Sigmoid colon (tissue), 7 donors: Measurements from ENCODE around the gene FMNL3. TPM values are rescaled to one million over a fixed set of nuclear protein-coding genes. Genes with fewer than 3 reads are reported as not detected.

Source experiments
- DNase-seq: peaks from one replicate; pipeline ENCODE4 v3.0.0-alpha.2; 2019
- H3K27ac ChIP-seq, 4 donors: fragments of 200-600 bp; sonication (generic); one replicate each; pipeline ENCODE4 v1.5.1; 2016 to 2019; ENCODE audit warnings: mild to moderate bottlenecking in 1 of 4
- H3K27me3 ChIP-seq, 3 donors: fragments of 200-600 bp; sonication (generic); one replicate each; pipeline ENCODE4 v1.5.1; 2019; ENCODE audit warnings: mild to moderate bottlenecking in 1 of 3
- H3K36me3 ChIP-seq, 4 donors: fragments of 200-600 bp; sonication (generic); one replicate each; pipeline ENCODE4 v1.5.1; 2016 to 2019
- H3K4me1 ChIP-seq, 4 donors: fragments of 200-600 bp; sonication (generic); one replicate each; pipeline ENCODE4 v1.5.1; 2017 to 2019
- H3K4me3 ChIP-seq, 4 donors: fragments of 200-600 bp; sonication (generic); one replicate each; pipeline ENCODE4 v1.5.1; 2017 to 2019; ENCODE audit warnings: mild to moderate bottlenecking in 2 of 4, moderate library complexity in 1 of 4
- H3K9me3 ChIP-seq, 4 donors: fragments of 200-600 bp in 3 of 4; sonication (generic) in 3 of 4; one replicate each; pipeline versions ENCODE4 v1.5.1 to v1.6.1; 2013 to 2019
- EP300 ChIP-seq, 4 donors: sonication (generic); formaldehyde crosslinking; IDR thresholded peaks; one replicate each; pipeline ENCODE4 v1.6.1; 2017; ENCODE audit warnings: antibody characterized with exemption in 4 of 4
- POLR2A ChIP-seq, 2 donors: fragments of 450-650 bp; IDR thresholded peaks; one replicate each; pipeline ENCODE4 v1.6.1; 2016; ENCODE audit warnings: antibody characterized with exemption in 2 of 2, mild to moderate bottlenecking in 2 of 2, moderate library complexity in 2 of 2
- POLR2AphosphoS5 ChIP-seq, 4 donors: sonication (generic); formaldehyde crosslinking; IDR thresholded peaks; one replicate each; pipeline ENCODE4 v1.6.1; 2017; ENCODE audit warnings: antibody characterized with exemption in 4 of 4
- whole genome bisulfite sequencing, 2 donors: extraction: QIAGEN DNeasy Blood & Tissue Kit; methylation state at CpG; one replicate each; pipeline ENCODE4 v1.1.7; 2013; 5-methylcytosine and 5-hydroxymethylcytosine counted together
- intact Hi-C: fragments of 100-400 bp; cut with DNase I; formaldehyde crosslinking; loops from one replicate; pipeline ENCODE4 v1.15.1; 2023
- polyA plus RNA-seq, 3 donors: library from polyadenylated mRNA; stranded (reverse); fragments of 200-250 nt; gene quantifications; one replicate each; pipeline ENCODE4 v1.2.3, GENCODE V29; 2013
- total RNA-seq, 4 donors: library from RNA; depleted of rRNA; stranded (reverse); fragments of >200 nt; gene quantifications; one replicate each; pipeline ENCODE4 v1.1.0, GENCODE V29; 2016
- TF ChIP-seq, protein P1 (sequence below), 4 experiments: fragments of 450-650 bp in 3 of 4; fragments of 200-600 bp in 1 of 4; IDR thresholded peaks; one replicate each; pipeline ENCODE4 v1.5.1; 2016 to 2019; ENCODE audit warnings: antibody characterized with exemption in 4 of 4, mild to moderate bottlenecking in 3 of 4, moderate library complexity in 2 of 4
- donor health status: healthy with polysubstance abuse.
- donor health status: Bipolar disorder and iron deficiency.
- donor health status: healthy.

The FMNL3 gene
- total and polyA plus RNA-seq, 7 donors, result 1.8 to 12.2 (median 9.8) TPM

DNA sequence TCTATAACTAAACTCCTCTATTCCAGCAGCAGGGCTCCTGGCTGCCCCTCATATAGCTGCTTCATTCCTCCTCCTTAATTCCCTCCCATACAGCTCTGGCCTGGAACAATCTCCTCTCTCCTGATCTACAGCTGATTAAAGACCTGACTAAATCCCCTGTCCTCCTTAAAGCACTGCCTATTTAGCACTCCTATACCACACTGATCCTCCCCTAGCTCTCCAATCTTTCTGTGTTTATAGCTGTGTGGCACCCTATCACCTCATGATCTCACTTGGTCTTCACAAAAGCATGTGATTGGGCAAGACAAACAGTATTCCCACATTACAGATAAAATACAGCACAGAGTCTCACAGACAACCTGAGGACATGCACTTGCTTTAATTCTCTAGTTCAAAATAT, 17.4 kb downstream of the FMNL3 start:
- Histone ChIP-seq H3K27ac (no peak overlapping the region), H3K4me1 (peaks cover 0 to 14% (median 6%) of the 10 kb centered on the region in 4 donors), H3K4me3 (no peak overlapping the region), H3K36me3 (no peaks in the 10 kb centered on the region), H3K27me3 (no peaks in the 10 kb centered on the region), H3K9me3 (no peaks in the 10 kb centered on the region)
- TF ChIP-seq POLR2A (IDR thresholded peaks at IDR 0.05) (no peak), POLR2AphosphoS5 (IDR thresholded peaks at IDR 0.05) (no peak)
- TF ChIP-seq, protein P1, sequence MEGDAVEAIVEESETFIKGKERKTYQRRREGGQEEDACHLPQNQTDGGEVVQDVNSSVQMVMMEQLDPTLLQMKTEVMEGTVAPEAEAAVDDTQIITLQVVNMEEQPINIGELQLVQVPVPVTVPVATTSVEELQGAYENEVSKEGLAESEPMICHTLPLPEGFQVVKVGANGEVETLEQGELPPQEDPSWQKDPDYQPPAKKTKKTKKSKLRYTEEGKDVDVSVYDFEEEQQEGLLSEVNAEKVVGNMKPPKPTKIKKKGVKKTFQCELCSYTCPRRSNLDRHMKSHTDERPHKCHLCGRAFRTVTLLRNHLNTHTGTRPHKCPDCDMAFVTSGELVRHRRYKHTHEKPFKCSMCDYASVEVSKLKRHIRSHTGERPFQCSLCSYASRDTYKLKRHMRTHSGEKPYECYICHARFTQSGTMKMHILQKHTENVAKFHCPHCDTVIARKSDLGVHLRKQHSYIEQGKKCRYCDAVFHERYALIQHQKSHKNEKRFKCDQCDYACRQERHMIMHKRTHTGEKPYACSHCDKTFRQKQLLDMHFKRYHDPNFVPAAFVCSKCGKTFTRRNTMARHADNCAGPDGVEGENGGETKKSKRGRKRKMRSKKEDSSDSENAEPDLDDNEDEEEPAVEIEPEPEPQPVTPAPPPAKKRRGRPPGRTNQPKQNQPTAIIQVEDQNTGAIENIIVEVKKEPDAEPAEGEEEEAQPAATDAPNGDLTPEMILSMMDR (IDR thresholded peaks at IDR 0.05), result no peak
- no peak for DNase-seq
- intact Hi-C loops, result no loop called here

DNA sequence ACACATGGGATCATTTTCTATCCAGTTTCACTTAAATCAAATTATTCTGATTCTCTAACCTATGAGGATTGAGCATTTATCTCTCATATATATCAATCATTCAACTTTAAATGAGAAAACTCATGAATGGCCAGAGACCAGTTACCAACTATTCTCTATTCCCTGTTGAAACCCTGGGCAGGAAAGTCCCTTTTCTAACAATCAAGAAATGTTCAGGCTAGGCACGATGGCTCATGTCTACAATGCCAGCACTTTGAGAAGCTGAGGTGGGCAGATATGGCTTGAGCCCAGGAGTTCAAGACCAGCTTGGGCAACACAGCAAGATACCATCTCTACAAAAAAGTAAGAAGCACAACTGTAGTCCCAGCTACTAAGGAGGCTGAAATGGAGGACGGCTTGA, 18.0 kb downstream of the FMNL3 start:
- TF ChIP-seq, protein P1 (IDR thresholded peaks at IDR 0.05), result no peak
- TF ChIP-seq EP300 (IDR thresholded peaks at IDR 0.05), result no peak
- no peak for TF ChIP-seq POLR2AphosphoS5 (IDR thresholded peaks at IDR 0.05)
- no peak for TF ChIP-seq POLR2A (IDR thresholded peaks at IDR 0.05)
- WGBS, 2 donors, result 79 to 83% methylated on average over 2 of the region's 2 CpGs
- H3K27ac ChIP-seq, result no peak overlapping the region
- no peaks in the 10 kb centered on the region for H3K27me3 ChIP-seq
- intact Hi-C loops, result no loop called here
- H3K4me3 ChIP-seq, result no peak overlapping the region
- no peak for DNase-seq
- peaks cover 0 to 17% (median 7%) of the 10 kb centered on the region in 4 donors for H3K4me1 ChIP-seq
- no peaks in the 10 kb centered on the region for H3K36me3 ChIP-seq
- H3K9me3 ChIP-seq, result no peaks in the 10 kb centered on the region

- Histone ChIP-seq H3K36me3 (no peaks in the 10 kb centered on the region), H3K9me3 (no peaks in the 10 kb centered on the region), H3K4me1 (peaks cover 0 to 29% (median 12%) of the 10 kb centered on the region in 4 donors), H3K4me3 (no peak overlapping the region), H3K27ac (no peak overlapping the region), H3K27me3 (no peaks in the 10 kb centered on the region)
- intact Hi-C loops, result no loop called here
- no peak for DNase-seq
- TF ChIP-seq, protein P1 (IDR thresholded peaks at IDR 0.05), result no peak
- 92 to 94% methylated on average over 2 of the region's 2 CpGs for WGBS, 2 donors
Measured at GRCh38 chr12:49687941-49688340, 19.3 kb downstream of the FMNL3 start.

DNA sequence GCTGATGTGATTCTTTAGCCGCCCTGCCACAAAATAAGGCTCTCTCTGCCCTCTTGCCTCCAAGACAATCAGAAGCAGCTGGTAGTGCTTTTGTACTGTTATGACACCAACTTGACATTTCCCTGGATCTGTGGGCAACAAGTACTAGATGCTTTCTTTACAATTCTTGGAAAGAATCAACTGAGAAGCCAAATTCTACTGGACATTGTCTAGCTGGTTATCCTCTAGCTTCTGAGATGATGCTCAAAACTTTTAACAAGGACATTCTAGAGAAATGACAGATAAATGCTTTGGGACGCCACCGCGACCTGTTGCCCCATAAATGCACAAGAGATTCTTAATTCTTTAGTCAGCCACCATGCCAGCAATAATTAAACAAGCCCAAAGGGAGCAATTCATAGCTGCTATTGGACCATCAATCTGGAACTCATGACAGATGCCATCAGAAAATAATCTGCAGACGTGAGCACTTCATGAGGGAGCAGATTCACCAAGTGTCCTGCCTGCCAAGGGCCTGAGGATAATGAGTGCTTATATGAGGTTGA, 22.8 kb downstream of the FMNL3 start:
- Histone ChIP-seq H3K9me3 (no peaks in the 10 kb centered on the region), H3K27me3 (no peaks in the 10 kb centered on the region), H3K4me1 (peaks cover 0 to 26% (median 12%) of the 10 kb centered on the region in 4 donors), H3K27ac (no peak overlapping the region), H3K36me3 (no peaks in the 10 kb centered on the region), H3K4me3 (no peak overlapping the region)
- WGBS, 2 donors, result 88 to 94% methylated on average over 5 of the region's 5 CpGs
- TF ChIP-seq, protein P1 (IDR thresholded peaks at IDR 0.05), result no peak
- TF ChIP-seq EP300 (IDR thresholded peaks at IDR 0.05), result no peak
- TF ChIP-seq POLR2AphosphoS5 (IDR thresholded peaks at IDR 0.05), result no peak
- TF ChIP-seq POLR2A (IDR thresholded peaks at IDR 0.05), result no peak
- intact Hi-C loops, result no loop called here
- DNase-seq, result no peak

GRCh38 chr12:49683599-49684309, 23.5 kb downstream of the FMNL3 start:
- intact Hi-C loops, result no loop called here

More at GRCh38 chr12:49683599-49684309, 23.5 kb downstream of the FMNL3 start:
- Histone ChIP-seq H3K4me3 (no peak overlapping the region), H3K27me3 (no peaks in the 10 kb centered on the region), H3K4me1 (peaks cover 0 to 23% (median 12%) of the 10 kb centered on the region in 4 donors), H3K27ac (no peak overlapping the region), H3K9me3 (no peaks in the 10 kb centered on the region), H3K36me3 (no peaks in the 10 kb centered on the region)
- no peak for DNase-seq
- WGBS, 2 donors, result 64 to 72% methylated on average over 3 of the region's 3 CpGs
- TF ChIP-seq POLR2AphosphoS5 (IDR thresholded peaks at IDR 0.05) (no peak), POLR2A (IDR thresholded peaks at IDR 0.05) (no peak), EP300 (IDR thresholded peaks at IDR 0.05) (no peak)
- TF ChIP-seq, protein P1 (IDR thresholded peaks at IDR 0.05), result no peak
